Coronary artery (tissue), 2 donors: ENCODE measurements around the gene RIMS4.

Source experiments
- DNase-seq: peaks from one replicate; pipeline ENCODE4 v3.0.0-alpha.2; 2017; ENCODE audit warnings: low spot score
- H3K27ac ChIP-seq, 2 donors: fragments of 200-600 bp; sonication (generic); one replicate each; pipeline ENCODE4 v1.5.1; 2016 to 2019
- H3K4me3 ChIP-seq: fragments of 200-600 bp; sonication (generic); 2 replicates; pipeline ENCODE4 v1.5.1; 2016; ENCODE audit warnings: mild to moderate bottlenecking, moderate library complexity
- CTCF ChIP-seq: fragments of 200-600 bp; sonication (generic); IDR thresholded peaks from one replicate; pipeline ENCODE4 v1.5.1; 2019; ENCODE audit warnings: antibody characterized with exemption

RIMS4 gene

GRCh38 chr20:44736170-44737021, 74.0 kb downstream of the RIMS4 start:
- Histone ChIP-seq H3K27ac (peak overlapping the region; percentile 61 to 92), H3K4me3 (peak overlapping the region; percentile 0)
- no peak for TF ChIP-seq CTCF
- DNase-seq = no peak

GRCh38 chr20:44735816-44736169, 74.6 kb downstream of the RIMS4 start:
- no peak for DNase-seq
- Histone ChIP-seq H3K4me3 (peak overlapping the region; percentile 0), H3K27ac (peak overlapping the region; percentile 61 to 92)
- TF ChIP-seq CTCF = no peak

- peak overlapping the region; percentile 61 to 92 for H3K27ac ChIP-seq
- no peak for DNase-seq
Observed at GRCh38 chr20:44734938-44735337, 75.4 kb downstream of the RIMS4 start.

GRCh38 chr20:44733341-44734069, 76.8 kb downstream of the RIMS4 start:
- Histone ChIP-seq H3K4me3 (no peak overlapping the region), H3K27ac (peak overlapping the region; percentile 61 to 92)
- peak; percentile 92 for TF ChIP-seq CTCF
- peak; percentile 87 for DNase-seq

More at GRCh38 chr20:44734938-44735337, 75.4 kb downstream of the RIMS4 start:
- no peak for TF ChIP-seq CTCF
- no peak overlapping the region for H3K4me3 ChIP-seq

- peak overlapping the region; percentile 25 to 53 for H3K27ac ChIP-seq
Observed at GRCh38 chr20:44732327-44732726, 78.0 kb downstream of the RIMS4 start.

GRCh38 chr20:44731657-44732056, 78.7 kb downstream of the RIMS4 start:
- H3K27ac ChIP-seq = peak overlapping the region; percentile 53 to 60
- H3K4me3 ChIP-seq = no peak overlapping the region
- no peak for TF ChIP-seq CTCF
- DNase-seq = no peak

More at GRCh38 chr20:44732327-44732726, 78.0 kb downstream of the RIMS4 start:
- no peak overlapping the region for H3K4me3 ChIP-seq
- no peak for DNase-seq
- no peak for TF ChIP-seq CTCF
